HFFc6 (cell line): ENCODE measurements around the gene KCNE1. TPM values are rescaled to one million over a fixed set of nuclear protein-coding genes. Genes with fewer than 3 reads are reported as not detected.
A peak's percentile ranks its signal among the peaks of the same experiment; 100 is the strongest.

Experiments used
- DNase-seq: peaks from one replicate; pipeline ENCODE4 v3.0.0-alpha.2; 2018
- H3K27ac Mint-ChIP-seq: 2 replicates; pipeline ENCODE4 v1.8.0; 2020; ENCODE audit warnings: mild to moderate bottlenecking, mixed read lengths
- H3K27me3 Mint-ChIP-seq: 2 replicates; pipeline ENCODE4 v1.8.0; 2021; ENCODE audit warnings: mild to moderate bottlenecking, moderate library complexity, mixed read lengths; ENCODE audit not compliant: insufficient read depth
- H3K36me3 Mint-ChIP-seq: 2 replicates; pipeline ENCODE4 v1.8.0; 2021; ENCODE audit warnings: low read depth, mixed read lengths
- H3K4me1 Mint-ChIP-seq: 2 replicates; pipeline ENCODE4 v1.8.0; 2020; ENCODE audit warnings: low read depth, mixed read lengths
- H3K4me3 Mint-ChIP-seq: 2 replicates; pipeline ENCODE4 v1.8.0; 2020; ENCODE audit warnings: mild to moderate bottlenecking, moderate library complexity, mixed read lengths
- H3K9me3 Mint-ChIP-seq: 2 replicates; pipeline ENCODE4 v1.8.0; 2020; ENCODE audit warnings: mild to moderate bottlenecking, mixed read lengths
- total RNA-seq, 6 experiments: library from RNA; stranded (reverse); fragmentation: NEBNext Ultra II Directional; extraction: Animal tissue kit (Norgen Biotek cat#: 25700); gene quantifications; 2 replicates in 1 of 6; 3 replicates in 5 of 6; pipeline ENCODE4 v1.2.3, GENCODE V29; 2021
- TF ChIP-seq, protein P1 (sequence below): fragments of 200-600 bp; sonication (generic); IDR thresholded peaks from 2 replicates; pipeline ENCODE4 v1.5.0; 2021; ENCODE audit warnings: antibody characterized with exemption, mild to moderate bottlenecking

The KCNE1 gene
- total RNA-seq, 6 experiments from 2014 or later, result 0.71 to 1.3 (median 0.85) TPM

DNA sequence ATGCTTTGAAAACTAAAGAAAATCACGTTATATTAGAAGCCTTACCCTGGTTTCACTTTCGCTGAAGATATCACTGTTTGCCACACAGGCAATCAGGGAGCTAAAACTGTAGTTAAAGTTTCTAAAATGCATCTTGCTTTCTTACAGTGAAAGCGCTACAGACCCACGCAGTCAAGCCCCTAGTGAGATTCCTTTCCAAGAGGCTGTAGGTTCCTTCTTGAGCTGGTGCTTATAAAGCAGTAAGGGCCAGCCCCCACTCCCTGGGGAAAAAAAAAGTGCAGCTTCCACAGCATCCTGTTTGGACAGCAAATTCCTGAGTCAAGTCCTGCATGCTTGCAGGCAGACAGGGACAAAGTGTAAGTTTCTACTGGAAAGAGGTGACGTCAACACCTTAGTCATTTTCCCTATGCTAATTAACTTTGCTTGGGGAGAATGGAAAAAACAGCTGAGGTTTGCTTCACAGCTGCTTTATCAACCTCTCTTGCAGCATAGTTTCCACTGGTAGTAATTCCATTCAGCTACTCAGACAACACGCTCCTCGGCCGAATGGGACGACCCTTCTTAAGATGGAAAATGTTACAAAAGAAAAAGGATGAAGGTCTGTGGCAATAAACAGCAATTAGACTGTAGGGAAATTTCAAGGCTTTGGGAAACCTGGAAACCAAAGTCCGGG is 14.7 kb upstream of the KCNE1 start:
- H3K27ac Mint-ChIP-seq, result peak overlapping the region; percentile 97
- H3K36me3 Mint-ChIP-seq, result peaks cover 39% of the 10 kb centered on the region
- peak; percentile 99 for DNase-seq
- TF ChIP-seq, protein P1, sequence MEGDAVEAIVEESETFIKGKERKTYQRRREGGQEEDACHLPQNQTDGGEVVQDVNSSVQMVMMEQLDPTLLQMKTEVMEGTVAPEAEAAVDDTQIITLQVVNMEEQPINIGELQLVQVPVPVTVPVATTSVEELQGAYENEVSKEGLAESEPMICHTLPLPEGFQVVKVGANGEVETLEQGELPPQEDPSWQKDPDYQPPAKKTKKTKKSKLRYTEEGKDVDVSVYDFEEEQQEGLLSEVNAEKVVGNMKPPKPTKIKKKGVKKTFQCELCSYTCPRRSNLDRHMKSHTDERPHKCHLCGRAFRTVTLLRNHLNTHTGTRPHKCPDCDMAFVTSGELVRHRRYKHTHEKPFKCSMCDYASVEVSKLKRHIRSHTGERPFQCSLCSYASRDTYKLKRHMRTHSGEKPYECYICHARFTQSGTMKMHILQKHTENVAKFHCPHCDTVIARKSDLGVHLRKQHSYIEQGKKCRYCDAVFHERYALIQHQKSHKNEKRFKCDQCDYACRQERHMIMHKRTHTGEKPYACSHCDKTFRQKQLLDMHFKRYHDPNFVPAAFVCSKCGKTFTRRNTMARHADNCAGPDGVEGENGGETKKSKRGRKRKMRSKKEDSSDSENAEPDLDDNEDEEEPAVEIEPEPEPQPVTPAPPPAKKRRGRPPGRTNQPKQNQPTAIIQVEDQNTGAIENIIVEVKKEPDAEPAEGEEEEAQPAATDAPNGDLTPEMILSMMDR, result no peak
- H3K4me3 Mint-ChIP-seq, result peak overlapping the region; percentile 93
- peaks cover 79% of the 10 kb centered on the region for H3K4me1 Mint-ChIP-seq
- no peaks in the 10 kb centered on the region; the same call in 1 of the 2 replicates for H3K27me3 Mint-ChIP-seq
- H3K9me3 Mint-ChIP-seq, result no peaks in the 10 kb centered on the region

DNA sequence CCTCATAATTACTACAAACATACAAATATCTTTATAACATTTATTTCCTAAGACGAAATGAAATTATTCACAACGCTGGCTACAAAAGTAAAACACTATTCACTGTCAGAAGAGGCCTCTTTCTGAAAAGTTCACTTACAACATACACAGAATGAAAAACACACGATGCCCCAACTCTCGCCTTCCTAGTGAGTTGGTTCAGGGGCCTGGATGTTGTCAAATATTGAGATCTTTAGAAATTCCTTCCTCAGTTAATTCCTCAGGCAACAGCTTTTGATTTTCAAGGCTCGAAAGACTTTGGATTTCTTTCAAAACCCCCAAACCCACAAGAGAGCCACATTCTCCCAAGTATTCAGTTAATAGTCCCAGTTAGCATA is 14.2 kb upstream of the KCNE1 start:
- H3K27ac Mint-ChIP-seq, result peak overlapping the region; percentile 97
- H3K27me3 Mint-ChIP-seq, result no peaks in the 10 kb centered on the region; the same call in 1 of the 2 replicates
- TF ChIP-seq, protein P1, result no peak
- no peaks in the 10 kb centered on the region for H3K9me3 Mint-ChIP-seq
- DNase-seq, result no peak
- peaks cover 84% of the 10 kb centered on the region for H3K4me1 Mint-ChIP-seq
- peaks cover 44% of the 10 kb centered on the region for H3K36me3 Mint-ChIP-seq
- H3K4me3 Mint-ChIP-seq, result peak overlapping the region; percentile 93

DNA sequence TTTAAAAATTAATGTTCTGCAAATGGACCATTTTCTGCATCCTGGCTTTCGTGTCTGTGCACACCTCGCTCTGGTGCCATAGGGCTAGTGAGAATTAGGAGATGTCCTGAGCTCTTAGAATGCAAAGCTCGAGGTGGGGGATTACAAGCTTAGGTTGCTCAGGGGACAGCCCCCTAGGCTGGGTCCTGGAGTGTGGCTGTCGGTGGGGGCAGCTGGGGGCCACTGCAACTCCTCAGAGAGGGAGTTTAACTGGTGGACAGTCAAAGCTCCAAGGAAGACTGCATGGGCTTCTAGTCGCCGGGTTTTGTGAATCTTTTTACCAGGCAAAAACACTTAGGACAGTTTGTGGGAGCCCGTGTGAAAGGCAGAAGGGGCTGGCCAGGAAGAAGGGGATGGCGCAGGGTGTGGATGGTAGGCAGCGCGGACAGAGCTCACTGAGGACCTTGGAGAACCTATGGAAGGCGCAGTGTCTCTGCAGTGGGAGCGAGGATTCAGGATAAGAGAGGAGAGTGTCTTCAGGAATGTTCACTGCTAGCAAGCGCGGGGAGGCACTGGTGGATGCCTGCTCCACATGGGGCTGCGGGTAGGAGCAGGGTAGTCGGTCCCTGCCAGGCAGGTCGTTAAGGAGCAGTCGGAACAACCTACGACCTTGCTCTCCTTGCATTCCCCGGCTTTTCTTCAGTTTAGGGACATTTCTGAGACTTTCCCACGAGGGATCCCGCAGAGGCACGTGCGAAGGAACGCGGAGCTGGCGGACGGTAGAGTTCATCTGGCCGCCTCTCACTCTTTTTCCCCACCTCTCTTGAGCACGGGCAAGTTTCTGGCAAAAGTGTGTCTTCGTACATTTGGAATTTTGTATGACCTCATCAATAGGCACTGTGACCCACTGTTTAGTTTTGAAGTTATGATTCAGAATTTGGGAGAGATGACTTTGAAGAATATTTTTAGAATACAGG is 12.9 kb upstream of the KCNE1 start:
- TF ChIP-seq, protein P1, result no peak
- H3K9me3 Mint-ChIP-seq, result no peaks in the 10 kb centered on the region
- peaks cover 52% of the 10 kb centered on the region for H3K36me3 Mint-ChIP-seq
- H3K4me3 Mint-ChIP-seq, result peak overlapping the region; percentile 93
- peak; percentile 35 for DNase-seq
- peaks cover 82% of the 10 kb centered on the region for H3K4me1 Mint-ChIP-seq
- no peaks in the 10 kb centered on the region; the same call in 1 of the 2 replicates for H3K27me3 Mint-ChIP-seq
- H3K27ac Mint-ChIP-seq, result peak overlapping the region; percentile 97

DNA sequence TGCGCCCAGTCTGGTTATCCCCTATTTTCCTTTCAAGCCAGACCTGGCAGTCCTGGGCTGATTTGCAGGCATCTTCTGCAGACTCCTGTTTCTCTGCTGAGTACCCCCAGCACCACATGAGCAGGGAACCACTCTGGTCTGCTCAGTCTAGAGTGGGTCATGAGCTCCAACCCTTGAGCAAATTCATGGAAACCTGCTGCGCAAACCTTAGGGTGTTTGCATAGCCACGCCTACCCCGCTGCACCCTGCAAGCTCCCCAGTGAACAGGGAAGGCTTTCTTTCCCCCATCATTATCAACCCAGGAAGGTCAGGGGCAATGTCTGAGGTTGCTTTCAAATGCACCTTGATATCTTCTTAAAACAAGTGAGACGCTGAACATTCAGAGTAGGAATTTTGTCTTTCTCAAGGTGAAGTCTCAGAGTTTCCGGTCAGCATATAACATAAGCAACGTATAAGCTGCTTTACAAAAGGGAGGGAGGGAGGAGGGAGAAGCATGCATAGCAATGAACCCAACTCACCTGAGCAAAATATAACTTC is 11.1 kb upstream of the KCNE1 start:
- Mint-ChIP-seq H3K27me3 (no peaks in the 10 kb centered on the region; the same call in 1 of the 2 replicates), H3K4me1 (peaks cover 81% of the 10 kb centered on the region), H3K9me3 (no peaks in the 10 kb centered on the region), H3K27ac (peak overlapping the region; percentile 42; the same call in 1 of the 2 replicates), H3K36me3 (peaks cover 57% of the 10 kb centered on the region), H3K4me3 (peak overlapping the region; percentile 11; the same call in 1 of the 2 replicates)
- TF ChIP-seq, protein P1, result no peak
- DNase-seq, result no peak

DNA sequence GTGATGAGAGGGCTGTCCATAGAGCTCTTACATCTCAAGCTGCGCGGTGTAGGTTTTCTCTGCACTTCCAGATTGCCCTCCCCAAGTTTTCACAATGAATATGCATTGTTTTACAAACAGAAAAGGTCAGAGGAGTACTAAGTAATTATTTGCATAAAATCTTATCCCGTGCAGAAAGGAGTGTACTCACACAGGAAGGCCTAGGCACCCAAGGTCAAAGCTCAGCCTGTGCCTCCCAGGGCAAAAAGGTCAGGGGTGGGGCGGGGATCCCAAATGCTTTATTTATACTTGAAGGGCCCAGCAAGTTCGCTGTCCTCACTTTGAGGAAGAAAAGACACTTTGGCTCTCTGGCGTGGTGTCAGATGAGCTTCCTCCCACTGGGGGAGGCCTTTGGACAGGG is 10.3 kb upstream of the KCNE1 start:
- DNase-seq, result no peak
- H3K4me1 Mint-ChIP-seq, result peaks cover 79% of the 10 kb centered on the region
- H3K4me3 Mint-ChIP-seq, result 0 out of 2 replicates have a peak overlapping the region, but pooled peaks have one; percentile 22
- H3K27ac Mint-ChIP-seq, result peak overlapping the region; percentile 42
- TF ChIP-seq, protein P1, result no peak
- no peaks in the 10 kb centered on the region for H3K9me3 Mint-ChIP-seq
- peaks cover 65% of the 10 kb centered on the region for H3K36me3 Mint-ChIP-seq
- peaks cover 3% of the 10 kb centered on the region for H3K27me3 Mint-ChIP-seq
